NCI-H1417 treated with DMSO at 0.1 percent for 48 hours (cell line): Measurements from ENCODE around the gene SPEM2.

ENCODE experiments used
- DNase-seq: peaks from one replicate; lab custom pipeline; 2025; lab: John Stamatoyannopoulos, UW

The SPEM2 gene

GRCh38 chr17:7425316-7425715 is at the start of gene SPEM2:
SPEM2 (plus strand) TSS chr17:7425616; CDS start chr17:7425689, 73 bp downstream.
- no peak for DNase-seq

DNA sequence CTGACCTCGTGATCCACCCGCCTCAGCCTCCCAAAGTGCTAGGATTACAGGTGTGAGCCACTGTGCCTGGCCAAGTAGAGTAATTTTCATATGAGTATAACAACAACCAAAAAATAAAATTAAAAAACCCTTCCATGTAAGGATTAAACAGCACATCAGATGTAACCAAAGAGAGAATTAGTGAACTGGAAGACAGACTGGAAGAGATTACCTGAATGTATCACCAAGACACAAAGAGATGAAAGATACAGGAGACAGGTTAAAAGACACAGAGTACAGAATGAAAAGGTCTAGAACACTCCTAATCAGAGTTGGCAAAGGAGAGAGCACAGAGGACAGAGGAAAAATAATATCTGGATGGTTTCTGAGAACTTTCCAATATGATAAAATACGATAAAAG is 46.3 kb upstream of the SPEM2 start:
- DNase-seq = no peak

DNA sequence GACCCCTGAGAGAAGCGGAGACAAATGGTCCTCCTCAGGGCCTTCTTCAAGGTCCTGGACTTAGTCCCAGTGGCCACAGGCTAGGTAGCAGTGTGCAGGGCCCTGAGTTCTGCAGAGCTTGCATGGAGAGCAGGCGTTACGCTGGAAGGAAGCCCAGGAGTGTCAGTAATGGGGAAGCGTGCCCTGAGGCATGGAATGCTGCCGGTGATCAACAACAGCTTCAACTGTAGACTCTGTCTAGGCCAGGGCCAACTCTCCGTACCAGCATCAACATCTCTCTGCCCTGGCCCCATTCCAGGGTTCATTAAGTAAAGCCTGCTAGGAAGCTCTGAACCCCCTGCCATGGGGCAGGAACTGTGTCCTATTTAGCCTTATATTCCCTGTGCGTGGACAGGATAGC is 45.1 kb upstream of the SPEM2 start:
- DNase-seq = no peak

- DNase-seq = no peak
These were observed 44.3 kb upstream of the SPEM2 start, which contains the start of gene TNK1 for GRCh38 chr17:7380855-7381683. TNK1 (plus strand) TSS chr17:7381089; CDS start chr17:7382927, 1,838 bp downstream.

- DNase-seq = no peak
These were observed 42.5 kb upstream of the SPEM2 start for GRCh38 chr17:7382901-7383300.

GRCh38 chr17:7383371-7383741 is 42.1 kb upstream of the SPEM2 start:
- DNase-seq = no peak

DNA sequence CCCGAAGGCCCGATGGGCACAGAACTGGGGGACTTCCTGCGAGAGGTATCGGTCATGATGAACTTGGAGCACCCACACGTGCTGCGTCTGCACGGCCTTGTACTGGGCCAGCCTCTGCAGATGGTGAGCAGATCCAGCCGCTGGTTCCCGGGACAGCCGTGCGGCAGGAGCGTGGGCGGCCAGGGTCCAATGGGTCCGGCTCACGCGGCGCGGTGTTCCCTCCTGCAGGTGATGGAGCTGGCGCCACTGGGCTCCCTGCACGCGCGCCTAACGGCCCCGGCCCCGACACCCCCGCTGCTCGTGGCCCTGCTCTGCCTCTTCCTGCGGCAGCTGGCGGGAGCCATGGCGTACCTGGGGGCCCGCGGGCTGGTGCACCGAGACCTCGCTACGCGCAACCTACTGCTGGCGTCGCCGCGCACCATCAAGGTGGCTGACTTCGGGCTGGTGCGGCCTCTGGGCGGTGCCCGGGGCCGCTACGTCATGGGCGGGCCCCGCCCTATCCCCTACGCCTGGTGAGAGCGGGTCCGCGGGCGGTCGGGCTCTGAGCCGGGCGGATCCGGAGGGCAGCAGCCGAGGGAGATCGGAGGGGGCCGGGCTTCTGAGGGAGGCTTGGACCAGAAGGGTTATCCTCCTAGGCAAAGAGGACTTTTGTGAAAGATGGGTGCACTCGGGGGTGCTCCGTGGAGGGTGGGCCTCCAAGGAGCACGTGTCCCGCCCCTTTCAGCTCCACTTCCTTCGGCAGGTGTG is 41.5 kb upstream of the SPEM2 start:
- DNase-seq = no peak

- DNase-seq = no peak
These were observed 40.8 kb upstream of the SPEM2 start for GRCh38 chr17:7384489-7385081.

DNA sequence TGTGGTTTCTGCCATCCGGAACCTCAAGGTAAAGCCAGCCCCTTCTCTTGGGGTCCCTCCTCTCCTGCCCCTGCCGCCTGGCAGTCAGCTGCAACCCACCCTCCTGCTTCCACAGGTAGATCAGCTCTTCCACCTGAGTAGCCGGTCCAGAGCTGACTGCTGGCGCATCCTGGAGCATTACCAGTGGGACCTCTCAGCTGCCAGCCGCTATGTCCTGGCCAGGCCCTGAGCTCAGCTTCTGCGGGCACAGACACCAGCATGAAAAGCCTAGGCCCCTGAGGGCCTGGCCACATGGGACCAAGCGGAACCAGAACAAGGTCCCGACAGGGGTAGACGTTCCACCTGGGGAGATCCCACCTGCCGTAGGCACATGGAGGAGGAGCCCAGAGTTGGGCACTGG is 36.6 kb upstream of the SPEM2 start:
- DNase-seq = no peak

DNA sequence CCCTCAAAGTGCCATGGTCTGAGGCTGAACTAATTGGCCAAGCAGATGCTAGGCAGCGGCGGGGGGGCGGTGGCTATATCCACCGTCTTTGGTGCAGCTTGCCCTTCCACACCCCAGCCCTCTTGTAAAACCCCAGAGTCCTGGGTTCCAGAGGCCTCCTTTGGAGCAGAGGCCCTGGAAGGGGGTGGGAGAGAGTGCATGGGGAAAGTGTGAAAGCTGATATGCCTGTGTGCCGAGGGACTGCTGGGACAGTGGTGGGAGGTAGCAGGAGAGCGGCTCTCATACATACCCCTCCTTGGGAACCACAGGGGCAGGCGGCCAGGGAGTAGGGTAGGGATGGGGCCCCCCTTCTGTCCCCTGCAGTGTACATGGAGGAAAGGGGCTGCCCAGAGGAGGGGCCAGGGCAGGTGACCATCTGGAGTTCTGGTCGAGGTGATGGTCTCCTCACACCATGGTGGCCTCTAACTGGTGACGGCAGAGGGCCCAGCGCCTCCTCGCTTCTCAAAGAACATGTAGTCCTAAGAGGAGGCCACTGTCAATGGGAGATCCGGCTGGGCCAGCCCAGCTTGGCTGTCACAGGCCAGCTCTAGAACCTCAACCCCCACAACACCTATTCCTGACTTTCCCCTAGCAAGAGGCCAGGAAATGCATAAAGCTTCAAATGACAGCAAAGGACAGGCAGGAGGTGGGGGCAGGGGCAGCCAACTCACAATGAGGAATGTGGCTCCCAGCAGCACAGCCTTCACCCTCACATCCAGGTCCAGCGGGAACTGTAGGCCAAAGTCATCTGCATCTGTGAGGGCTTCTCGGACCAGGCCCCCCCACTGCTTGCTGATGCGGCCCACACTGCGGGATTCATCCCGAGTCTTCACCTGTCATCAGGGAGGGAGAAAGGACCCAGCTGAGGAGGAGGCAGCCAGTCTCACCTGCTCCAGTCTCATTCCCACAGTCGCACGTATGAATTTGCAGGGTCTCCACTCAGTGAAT is 35.2 kb upstream of the SPEM2 start:
- no peak for DNase-seq

DNA sequence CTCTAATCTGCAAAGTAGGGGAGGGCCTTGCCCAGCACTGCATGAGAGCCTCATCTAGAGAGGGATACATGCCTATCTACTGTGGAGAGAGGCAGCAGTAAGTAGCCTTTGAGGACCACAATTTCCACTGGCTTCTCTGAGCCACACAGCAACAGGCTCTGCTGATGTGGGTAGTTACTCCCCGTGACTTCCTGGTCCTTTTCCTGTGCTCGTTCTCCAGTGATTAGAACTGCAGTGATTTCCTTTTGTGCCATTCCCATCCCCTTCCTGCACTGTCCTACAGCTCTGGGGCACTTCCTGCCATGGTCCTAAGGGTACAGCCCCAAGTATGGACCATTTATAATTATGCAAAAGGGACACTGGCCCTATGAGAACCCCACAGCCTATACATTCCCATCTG is 34.1 kb upstream of the SPEM2 start:
- no peak for DNase-seq

- DNase-seq = no peak
These were observed 32.5 kb upstream of the SPEM2 start for GRCh38 chr17:7392696-7393612.

DNA sequence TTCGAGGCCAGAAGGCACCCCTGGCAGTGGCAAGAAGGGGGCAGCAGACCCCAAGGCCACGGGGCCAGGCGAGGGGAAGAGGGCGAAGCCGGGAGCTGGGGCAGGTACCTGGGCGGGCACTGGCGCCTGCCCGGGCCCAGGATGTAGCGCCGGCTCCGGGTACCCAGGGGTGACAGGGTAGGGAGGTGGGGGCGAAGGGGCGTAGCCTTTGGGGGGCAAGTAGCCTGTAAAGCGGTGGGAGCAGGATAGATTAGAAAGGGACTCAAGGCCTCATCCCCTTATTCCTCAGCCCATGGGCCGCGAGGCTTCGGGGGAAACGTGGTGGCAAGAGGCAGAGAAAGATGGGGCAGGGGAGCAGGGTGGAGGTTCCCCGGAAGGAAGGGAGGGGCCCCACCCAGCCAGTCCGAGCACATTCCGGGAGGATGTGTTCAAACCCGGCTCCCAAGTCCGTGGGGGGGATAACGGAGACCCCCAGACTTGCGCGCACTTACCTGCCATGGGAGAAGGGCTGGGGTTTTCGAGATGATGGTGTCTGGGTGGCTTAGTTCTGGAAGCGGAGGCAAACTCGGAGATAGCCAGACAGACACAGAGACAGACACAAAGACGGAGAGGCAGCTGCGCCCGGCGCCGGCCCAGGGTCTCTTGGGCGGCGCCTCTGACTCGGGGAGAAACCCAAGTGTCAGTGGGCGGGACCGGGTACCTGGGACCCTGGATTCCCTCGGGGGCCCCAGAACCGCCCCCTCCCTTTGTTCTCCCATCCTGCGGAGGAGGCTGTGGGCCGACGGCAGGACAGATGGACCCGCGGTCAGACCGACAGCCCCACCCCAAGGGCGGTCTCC is 31.6 kb upstream of the SPEM2 start:
- no peak for DNase-seq

- DNase-seq = no peak
These were observed 30.8 kb upstream of the SPEM2 start, which contains the start of gene PLSCR3 for GRCh38 chr17:7394452-7395191. PLSCR3 (minus strand) TSS chr17:7394525; CDS start chr17:7394110, 415 bp downstream.

GRCh38 chr17:7396147-7396546 is 29.3 kb upstream of the SPEM2 start:
- no peak for DNase-seq

- DNase-seq = no peak
These were observed 26.8 kb upstream of the SPEM2 start for GRCh38 chr17:7398612-7399011.

DNA sequence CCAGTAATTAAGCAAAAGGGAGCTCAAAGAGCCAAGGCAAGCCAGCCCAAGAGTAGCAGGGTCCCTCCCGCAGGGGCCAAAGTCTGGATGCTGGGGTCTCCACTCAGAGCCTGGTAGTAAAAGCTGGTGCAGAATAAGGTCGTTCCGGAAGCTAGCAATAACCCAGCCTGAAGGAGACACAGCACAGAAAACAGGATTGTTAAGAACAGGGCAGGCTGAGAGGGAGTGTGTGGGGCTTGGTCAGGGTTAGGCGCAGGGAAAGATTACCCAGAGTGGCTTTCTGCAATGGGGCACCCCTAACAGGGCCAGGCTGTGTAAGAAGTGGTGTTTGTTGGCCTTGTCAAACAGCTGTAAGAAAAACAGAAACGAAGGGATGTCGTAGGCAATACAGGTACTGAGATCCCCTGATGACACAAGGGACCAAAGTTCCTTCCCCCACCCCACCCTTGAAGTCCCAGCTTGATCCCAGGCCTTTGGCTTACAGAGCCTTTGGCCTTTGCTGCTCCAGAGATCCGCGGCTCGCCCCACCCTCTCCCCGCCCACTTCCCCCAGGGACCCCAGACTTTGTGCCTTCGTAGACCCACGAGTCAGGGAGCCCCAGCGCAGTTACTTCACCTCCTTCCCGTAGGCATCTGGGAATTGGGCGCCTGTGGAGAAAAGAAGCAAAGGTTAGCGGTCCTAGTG is 22.2 kb upstream of the SPEM2 start:
- DNase-seq = no peak

DNA sequence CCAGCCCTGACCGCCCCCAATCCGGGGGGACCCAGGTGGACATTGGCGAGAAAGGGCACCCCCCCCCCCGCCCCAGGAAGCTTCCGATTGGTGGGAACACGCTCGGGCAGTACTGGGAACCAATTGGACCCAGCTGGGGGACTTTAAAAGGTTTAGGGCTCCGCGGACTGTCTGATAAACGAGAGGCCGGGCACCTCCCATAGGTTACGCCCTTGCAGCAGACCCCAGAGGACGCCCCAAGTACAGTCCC is 21.8 kb upstream of the SPEM2 start:
- DNase-seq = no peak
